AG04450 (cell line): Measurements from ENCODE around the gene CST9L. TPM values are rescaled to one million over a fixed set of nuclear protein-coding genes. Genes with fewer than 3 reads are reported as not detected.

Experiments used
- CTCF ChIA-PET: fragments of 300-600, 350-600 bp; formaldehyde crosslinking; extraction: SDS; loops from one replicate; lab custom pipeline; 2022; ENCODE audit warnings: antibody characterized with exemption, inconsistent platforms; lab: Charles Lee
- POLR2A ChIA-PET: fragments of 350-600 bp; formaldehyde crosslinking; extraction: SDS; loops from one replicate; lab custom pipeline; 2021; ENCODE audit warnings: antibody characterized with exemption, inconsistent platforms; lab: Yijun Ruan, JAX
- DNase-seq: peaks from one replicate; pipeline ENCODE4 v3.0.0-alpha.2; 2011; ENCODE audit warnings: low read depth, low spot score
- H3K27ac ChIP-seq: one replicate; pipeline ENCODE4 v1.5.1; 2012; ENCODE audit warnings: low read depth, low read length, control low read depth
- H3K27me3 ChIP-seq: one replicate; pipeline ENCODE4 v1.6.0; 2012; ENCODE audit warnings: low read length; ENCODE audit not compliant: control insufficient read depth, insufficient read depth
- H3K4me3 ChIP-seq: 2 replicates; pipeline ENCODE4 v1.5.1; 2011; ENCODE audit warnings: mild to moderate bottlenecking, low read depth, low read length, control low read depth
- H3K9me3 ChIP-seq: 2 replicates; pipeline ENCODE4 v1.5.1; 2012; ENCODE audit warnings: low read length; ENCODE audit not compliant: control insufficient read depth, insufficient read depth
- polyA plus RNA-seq: library from polyadenylated mRNA; depleted of rRNA; stranded (reverse); fragments of >200 nt; gene quantifications from 2 replicates; pipeline ENCODE4 v1.2.3, GENCODE V29; 2011; rRNA removed
- TF ChIP-seq, protein P1 (sequence below): IDR thresholded peaks from 2 replicates; pipeline ENCODE4 v1.5.1; 2011; ENCODE audit warnings: low read depth, low read length, control low read depth, inconsistent platforms

Gene CST9L
- polyA plus RNA-seq, 1 experiment = not detected

DNA sequence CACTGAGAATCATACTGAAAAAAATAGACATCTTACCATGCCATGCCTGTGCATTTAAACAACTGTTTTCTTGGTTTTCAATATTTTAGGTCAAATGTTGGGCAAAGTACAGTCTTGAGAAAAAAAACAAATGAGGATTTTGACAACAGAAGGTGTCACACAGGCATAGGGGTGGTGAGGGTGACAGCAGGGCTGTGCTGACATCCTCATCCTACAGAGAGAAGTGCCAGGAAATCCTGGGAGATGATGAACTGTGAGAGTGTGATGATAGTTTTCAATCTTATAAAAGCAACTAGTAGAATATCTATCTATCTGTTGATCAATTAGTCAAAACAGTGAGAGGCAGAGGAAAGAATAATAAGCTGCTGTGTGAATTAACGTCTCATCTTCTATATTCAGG is 53.4 kb downstream of the CST9L start:
- TF ChIP-seq, protein P1, sequence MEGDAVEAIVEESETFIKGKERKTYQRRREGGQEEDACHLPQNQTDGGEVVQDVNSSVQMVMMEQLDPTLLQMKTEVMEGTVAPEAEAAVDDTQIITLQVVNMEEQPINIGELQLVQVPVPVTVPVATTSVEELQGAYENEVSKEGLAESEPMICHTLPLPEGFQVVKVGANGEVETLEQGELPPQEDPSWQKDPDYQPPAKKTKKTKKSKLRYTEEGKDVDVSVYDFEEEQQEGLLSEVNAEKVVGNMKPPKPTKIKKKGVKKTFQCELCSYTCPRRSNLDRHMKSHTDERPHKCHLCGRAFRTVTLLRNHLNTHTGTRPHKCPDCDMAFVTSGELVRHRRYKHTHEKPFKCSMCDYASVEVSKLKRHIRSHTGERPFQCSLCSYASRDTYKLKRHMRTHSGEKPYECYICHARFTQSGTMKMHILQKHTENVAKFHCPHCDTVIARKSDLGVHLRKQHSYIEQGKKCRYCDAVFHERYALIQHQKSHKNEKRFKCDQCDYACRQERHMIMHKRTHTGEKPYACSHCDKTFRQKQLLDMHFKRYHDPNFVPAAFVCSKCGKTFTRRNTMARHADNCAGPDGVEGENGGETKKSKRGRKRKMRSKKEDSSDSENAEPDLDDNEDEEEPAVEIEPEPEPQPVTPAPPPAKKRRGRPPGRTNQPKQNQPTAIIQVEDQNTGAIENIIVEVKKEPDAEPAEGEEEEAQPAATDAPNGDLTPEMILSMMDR = no peak
- Histone ChIP-seq H3K27ac (no peak overlapping the region), H3K27me3 (no peaks in the 10 kb centered on the region), H3K9me3 (no peaks in the 10 kb centered on the region), H3K4me3 (no peak overlapping the region)
- POLR2A ChIA-PET = no interaction called here
- CTCF ChIA-PET = no interaction called here
- no peak for DNase-seq

Other genes starting within 250 kb of the CST9L start
- gene NXT1, start 217.7 kb downstream of the CST9L start, polyA plus RNA-seq = 17.9 and 19.5 TPM in 2 replicates
- gene GZF1, start 206.3 kb downstream of the CST9L start, polyA plus RNA-seq = 14.3 and 17.2 TPM in 2 replicates
- 4.8 and 6.4 TPM in 2 replicates for gene NAPB, start 147.0 kb downstream of the CST9L start, polyA plus RNA-seq
- gene CSTL1, start 128.8 kb downstream of the CST9L start, polyA plus RNA-seq = not detected in 2 replicates
- gene CST11, start 115.6 kb downstream of the CST9L start, polyA plus RNA-seq = not detected in 2 replicates
- gene CST8, start 77.4 kb downstream of the CST9L start, polyA plus RNA-seq = not detected in 2 replicates
- gene CST9, start 37.4 kb upstream of the CST9L start, polyA plus RNA-seq = not detected in 2 replicates
- gene CST3, start 69.5 kb upstream of the CST9L start, polyA plus RNA-seq = 166 and 273 TPM in 2 replicates
- gene CST4, start 120.6 kb upstream of the CST9L start, polyA plus RNA-seq = not detected in 2 replicates
- gene CST1, start 182.5 kb upstream of the CST9L start, polyA plus RNA-seq = not detected in 2 replicates